SW480 (cell line): ENCODE results near the gene GAPDHS.

ENCODE experiments used
- DNase-seq: peaks from one replicate; pipeline ENCODE4 v3.0.0-alpha.2; 2016; ENCODE audit warnings: low spot score

Gene GAPDHS

GRCh38 chr19:35510626-35510964 lies 22.7 kb upstream of the GAPDHS start:
- DNase-seq, result no peak

DNA sequence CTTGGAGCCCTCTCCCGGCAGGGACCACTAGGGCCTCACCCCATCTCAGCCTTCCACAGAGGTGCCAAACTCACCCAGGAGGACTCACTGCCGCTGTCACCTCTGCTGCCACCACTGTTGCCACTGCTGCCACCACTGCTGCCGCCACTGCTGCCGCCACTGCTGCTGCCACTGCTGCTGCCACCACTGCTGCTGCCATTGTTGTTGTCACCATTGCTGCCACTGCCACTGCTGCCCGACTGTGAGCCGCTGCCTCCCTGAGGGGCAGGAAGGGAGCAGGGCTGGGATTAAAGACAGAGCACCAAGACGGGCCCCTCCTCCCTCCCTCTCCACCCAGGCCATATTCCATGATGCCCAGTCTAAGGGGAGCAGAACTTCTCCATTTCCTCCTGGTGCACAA lies 21.9 kb upstream of the GAPDHS start:
- no peak for DNase-seq

DNA sequence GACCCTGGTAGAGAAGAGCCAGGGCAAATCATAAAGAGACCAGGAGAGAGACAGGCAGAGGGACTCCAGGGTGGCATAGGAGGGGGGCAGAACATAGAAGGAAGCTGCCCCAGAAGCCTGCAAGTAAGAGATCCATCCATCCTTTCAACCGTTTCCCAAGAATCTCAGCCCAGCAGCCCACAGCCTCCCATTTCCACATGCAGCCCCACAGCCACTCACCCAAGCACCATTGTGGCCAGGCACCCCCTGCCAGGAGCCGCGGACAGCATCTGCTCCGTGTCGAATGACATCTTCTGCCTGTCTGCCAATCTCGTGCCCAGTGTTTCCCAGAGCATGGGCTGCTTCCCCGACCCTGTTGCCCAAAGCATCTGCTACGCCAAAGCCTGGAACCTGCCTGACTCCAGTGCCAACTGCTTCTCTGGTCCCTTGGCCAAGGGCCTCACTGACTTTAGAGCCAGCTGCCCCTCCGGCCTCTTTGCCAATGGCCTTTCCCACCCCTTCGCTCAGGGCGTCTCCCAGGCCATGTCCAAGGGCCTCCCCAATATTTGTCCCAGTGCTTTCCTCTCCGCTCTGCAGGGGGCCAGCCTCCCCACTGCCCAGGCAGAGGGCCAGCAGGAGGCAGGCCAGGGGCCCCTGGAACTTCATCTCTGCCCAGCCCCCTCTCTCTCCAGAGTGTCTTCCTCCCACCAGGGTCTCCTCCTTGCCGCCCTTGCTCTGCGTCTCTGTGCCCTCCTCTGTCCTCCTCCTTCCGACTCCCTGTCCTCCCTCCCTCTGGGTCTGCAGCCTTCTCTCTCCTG lies 20.2 kb upstream of the GAPDHS start:
- no peak for DNase-seq

GRCh38 chr19:35513628-35514281 lies 19.5 kb upstream of the GAPDHS start, which contains the start of gene DMKN:
Gene DMKN, minus strand, starts transcription at chr19:35513649. Its CDS starts 174 bp downstream, at chr19:35513475.
- peak; percentile 68 for DNase-seq

- DNase-seq, result peak; percentile 51
Measured at GRCh38 chr19:35514282-35514809, 18.9 kb upstream of the GAPDHS start.

DNA sequence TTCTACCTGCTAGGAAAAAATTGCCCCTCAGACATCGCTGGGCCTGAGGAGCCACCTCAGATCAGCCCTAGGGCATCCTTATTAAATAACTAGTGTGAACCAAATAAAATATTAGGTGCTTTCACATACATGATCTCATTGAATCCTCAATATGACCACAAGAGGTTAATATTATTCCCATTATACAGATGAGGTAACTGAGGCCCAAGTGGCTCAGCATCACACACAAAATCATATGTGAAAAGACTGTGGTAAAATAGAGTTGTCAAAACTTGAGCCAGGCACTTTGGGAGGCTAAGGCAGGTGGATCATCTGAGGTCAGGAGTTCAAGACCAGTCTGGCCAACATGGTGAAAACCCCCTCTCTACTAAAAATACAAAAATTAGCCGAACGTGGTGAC lies 16.9 kb upstream of the GAPDHS start:
- DNase-seq, result no peak

DNA sequence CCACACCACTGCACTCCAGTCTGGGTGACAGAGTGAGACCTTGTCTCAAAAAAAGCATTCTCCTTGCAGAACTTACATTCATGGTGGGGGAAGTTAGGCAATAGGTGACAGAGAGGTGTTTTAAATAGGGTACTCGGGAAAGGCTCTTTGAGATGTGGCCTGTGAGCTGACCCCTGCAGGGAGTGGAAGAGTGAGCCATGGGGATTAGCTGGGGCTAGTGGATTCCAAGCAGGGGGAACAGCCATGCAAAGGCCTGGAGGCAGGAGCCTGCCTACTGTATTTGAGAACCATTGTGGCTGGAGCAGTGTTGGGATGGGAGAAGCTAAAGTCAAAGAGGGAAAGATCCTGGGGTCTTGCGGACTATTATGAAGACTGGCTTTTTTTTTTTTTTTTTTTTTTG lies 15.9 kb upstream of the GAPDHS start:
- DNase-seq, result no peak

DNA sequence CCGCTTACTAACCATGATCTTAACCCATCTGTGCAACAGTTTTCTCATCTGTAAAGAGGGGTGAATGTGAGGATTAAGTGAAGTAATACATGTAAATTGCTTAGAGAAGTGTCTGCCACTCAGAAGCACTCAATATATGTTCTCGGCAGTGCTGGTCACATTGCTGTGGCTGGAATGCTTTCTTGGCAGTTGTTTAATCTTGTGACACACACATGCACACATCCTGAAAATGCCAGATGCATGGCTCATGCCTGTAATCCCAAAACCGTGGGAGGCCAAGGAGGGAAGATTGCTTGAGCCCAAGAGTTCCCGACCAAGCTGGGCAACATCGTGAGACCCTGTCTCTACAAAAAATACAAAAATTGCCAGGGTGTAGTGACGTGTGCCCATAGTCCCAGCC lies 14.9 kb upstream of the GAPDHS start:
- DNase-seq, result peak; percentile 69

GRCh38 chr19:35519291-35519690 lies 14.0 kb upstream of the GAPDHS start:
- peak; percentile 53 for DNase-seq

- DNase-seq, result no peak
Measured at GRCh38 chr19:35521124-35521743, 12.0 kb upstream of the GAPDHS start.

GRCh38 chr19:35522745-35523327 lies 10.4 kb upstream of the GAPDHS start:
- no peak for DNase-seq

GRCh38 chr19:35524181-35524837 lies 8.9 kb upstream of the GAPDHS start:
- no peak for DNase-seq

GRCh38 chr19:35525873-35526272 lies 7.4 kb upstream of the GAPDHS start:
- peak; percentile 53 for DNase-seq

DNA sequence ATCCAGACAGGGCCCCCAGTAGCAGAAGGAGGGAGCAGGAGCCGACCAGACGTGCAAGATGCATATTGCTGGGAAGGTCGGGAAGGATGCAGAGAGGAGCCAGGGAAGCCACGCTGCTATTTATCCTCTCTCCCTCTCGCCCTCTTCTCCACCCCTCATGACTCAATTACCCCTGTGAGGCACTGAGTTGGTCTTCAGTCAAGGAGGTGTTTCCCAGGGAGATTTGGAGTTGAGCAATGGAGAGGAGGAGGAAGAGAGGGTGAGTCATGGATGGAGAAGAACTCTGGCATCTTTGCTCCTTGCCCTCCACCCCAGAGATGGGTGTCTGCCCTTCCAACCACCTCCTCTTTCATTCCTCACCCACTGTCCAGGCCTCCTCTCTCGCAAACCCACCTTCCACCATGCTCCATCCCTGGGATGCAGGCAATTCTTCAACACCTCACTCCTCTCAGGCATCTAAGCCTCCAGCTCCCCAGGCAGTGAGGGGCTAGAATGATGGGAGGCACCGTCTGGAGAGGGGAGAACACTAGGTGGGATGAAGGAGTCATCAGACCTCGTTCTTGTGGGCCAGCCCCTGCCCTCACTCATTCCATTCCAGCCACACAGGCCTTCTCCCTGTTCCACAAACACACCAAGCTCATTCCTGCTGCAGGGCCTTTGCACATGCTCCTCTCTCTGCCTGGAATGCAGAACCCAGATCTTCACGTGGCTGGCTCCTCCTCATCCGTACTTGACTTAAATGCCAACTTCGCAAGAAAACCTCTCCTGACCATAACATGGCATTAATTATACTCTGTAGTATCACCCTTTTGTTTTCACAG lies 4.8 kb upstream of the GAPDHS start, which contains the start of gene SBSN:
Gene SBSN (minus strand): TSS at position 94 of the 821 bp plus-strand sequence. CDS start 30 bp downstream, at position 64.
- DNase-seq, result no peak

DNA sequence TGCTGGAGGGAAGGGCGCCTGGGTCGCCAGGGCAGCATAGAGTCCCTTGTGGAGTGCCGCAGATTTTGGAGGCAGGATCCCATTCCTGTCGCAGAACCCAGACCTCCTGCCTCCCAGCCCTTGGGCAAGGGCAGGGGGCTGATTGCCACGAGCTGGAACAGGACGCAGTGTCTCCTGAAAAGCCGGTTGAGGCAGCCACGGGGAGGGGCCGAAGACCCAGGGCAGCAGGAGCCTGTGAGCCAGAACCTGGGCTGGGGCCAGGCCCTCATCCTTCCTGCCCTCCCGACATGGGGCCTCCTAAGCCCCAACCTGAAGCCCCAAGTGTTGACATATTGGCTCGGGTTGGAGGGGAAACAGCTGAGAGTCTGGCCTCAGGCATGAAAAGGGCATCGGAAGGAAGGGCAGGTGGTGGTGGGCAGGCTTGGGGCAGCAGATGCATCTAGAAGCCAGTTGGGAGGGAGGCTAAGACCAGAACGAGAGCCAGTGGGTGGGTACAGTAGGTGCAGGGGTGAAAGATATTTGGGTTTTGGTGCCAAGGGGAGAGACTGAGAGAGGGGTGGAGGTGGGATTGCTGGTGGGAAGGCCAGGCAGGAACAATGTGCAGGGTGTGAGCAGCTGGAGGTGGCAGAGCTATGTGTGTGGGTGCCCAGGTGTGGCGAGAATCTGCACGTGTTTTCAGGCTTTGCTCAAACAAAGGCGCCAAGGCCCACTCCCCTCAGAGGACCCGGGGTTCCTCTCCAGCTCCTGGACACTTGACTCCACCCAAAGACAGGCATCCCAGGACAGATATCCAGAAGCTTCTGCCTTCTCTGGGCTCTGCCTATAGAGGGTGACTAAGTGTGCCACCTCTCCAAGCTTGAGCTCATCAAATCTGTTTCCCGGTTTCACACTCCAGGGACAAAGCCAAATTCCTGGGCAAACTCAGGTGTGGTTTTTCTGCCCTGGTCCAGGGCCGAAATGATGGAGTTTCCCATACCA lies 3.7 kb upstream of the GAPDHS start:
- no peak for DNase-seq

GRCh38 chr19:35531291-35531690 lies 2.0 kb upstream of the GAPDHS start:
- DNase-seq, result no peak

GRCh38 chr19:35533822-35534392 lies 651 bp downstream of the GAPDHS start:
- DNase-seq, result peak; percentile 58

GRCh38 chr19:35534803-35535480 lies 1.7 kb downstream of the GAPDHS start:
- DNase-seq, result no peak

DNA sequence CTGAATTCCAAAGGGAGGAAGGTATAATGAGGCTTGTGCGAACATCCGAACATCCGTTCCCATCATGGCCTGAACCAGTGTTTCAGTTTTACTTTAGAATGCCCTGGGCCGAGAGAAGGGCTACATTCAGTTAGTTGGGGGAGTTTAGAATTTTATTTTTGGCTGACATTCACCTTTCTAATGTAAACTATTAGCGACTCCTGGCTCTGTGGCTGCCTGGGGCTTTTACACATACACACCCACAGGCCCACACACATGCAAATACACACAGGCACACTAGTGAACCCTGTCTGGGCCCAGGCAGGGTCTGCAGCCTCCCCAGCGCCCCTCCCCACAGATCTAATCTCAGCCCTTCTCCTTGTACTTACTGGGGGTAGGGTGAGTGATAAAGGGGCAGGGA lies 6.1 kb downstream of the GAPDHS start:
- no peak for DNase-seq
